Measurements from ENCODE around the gene ITGB3.

ITGB3 gene

GRCh38 chr17:47272491-47272890 lies 18.9 kb downstream of the ITGB3 start:
- no peak for TF ChIP-seq CTCF (IDR thresholded peaks at IDR 0.05; ENCODE audit: low read depth, low read length)
- no peak for DNase-seq (ENCODE audit: low read depth, low spot score)
- in situ Hi-C loops (cut with HindIII; ENCODE audit: low sequenced_read_pairs) = no loop called here
- H3K4me3 ChIP-seq (ENCODE audit: low read depth, low read length) = no peak overlapping the region

- no peak for TF ChIP-seq CTCF (IDR thresholded peaks at IDR 0.05; ENCODE audit: low read depth, low read length)
- in situ Hi-C loops (cut with HindIII; ENCODE audit: low sequenced_read_pairs) = no loop called here
- DNase-seq (ENCODE audit: low read depth, low spot score) = no peak
- no peak overlapping the region for H3K4me3 ChIP-seq (ENCODE audit: low read depth, low read length)
Measured at GRCh38 chr17:47273245-47273644, 19.6 kb downstream of the ITGB3 start.

- no peak for TF ChIP-seq CTCF (IDR thresholded peaks at IDR 0.05; ENCODE audit: low read depth, low read length)
- DNase-seq (ENCODE audit: low read depth, low spot score) = no peak
- H3K4me3 ChIP-seq (ENCODE audit: low read depth, low read length) = no peak overlapping the region
- in situ Hi-C loops (cut with HindIII; ENCODE audit: low sequenced_read_pairs) = no loop called here
Measured at GRCh38 chr17:47274319-47275069, 20.9 kb downstream of the ITGB3 start.

DNA sequence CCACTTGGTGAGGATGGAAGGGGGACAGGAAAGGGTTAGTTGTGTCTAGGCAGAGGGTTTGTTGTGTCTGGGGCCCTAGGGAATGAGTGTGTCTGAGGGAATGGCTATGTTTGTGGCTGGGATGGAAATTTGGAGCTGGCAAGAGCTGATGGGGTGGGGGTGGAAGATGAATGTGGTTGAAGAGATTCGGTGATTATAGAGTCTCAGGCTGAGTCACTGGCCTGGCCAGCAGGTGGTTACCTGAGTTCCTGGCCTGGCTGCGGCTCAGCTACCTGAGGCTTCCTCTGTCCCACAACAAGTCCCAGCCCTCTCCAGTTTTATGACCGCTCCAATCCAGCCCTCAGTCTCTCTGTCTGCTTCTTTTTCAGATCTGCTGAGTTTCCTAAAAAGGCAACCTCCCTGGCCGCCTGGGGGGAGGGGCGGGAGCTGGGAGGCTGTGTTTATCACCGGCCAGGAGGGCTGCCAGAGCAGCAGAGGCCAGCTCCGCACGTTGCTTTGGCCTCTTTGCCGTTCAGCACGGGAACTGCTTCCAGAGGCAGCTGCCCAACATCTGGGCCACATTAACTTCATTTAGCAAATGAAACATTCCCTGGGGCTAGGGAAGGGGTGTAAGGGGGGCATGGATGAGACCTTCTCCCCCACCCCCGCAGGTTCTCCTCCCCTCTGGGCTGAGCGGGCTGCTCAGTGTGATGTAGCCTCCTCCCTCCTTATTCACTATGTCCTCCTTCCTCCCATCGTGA lies 21.8 kb downstream of the ITGB3 start:
- TF ChIP-seq CTCF (IDR thresholded peaks at IDR 0.05; ENCODE audit: low read depth, low read length) = no peak
- no peak overlapping the region for H3K4me3 ChIP-seq (ENCODE audit: low read depth, low read length)
- in situ Hi-C loops (cut with HindIII; ENCODE audit: low sequenced_read_pairs) = no loop called here
- DNase-seq (ENCODE audit: low read depth, low spot score) = peak; percentile 83

DNA sequence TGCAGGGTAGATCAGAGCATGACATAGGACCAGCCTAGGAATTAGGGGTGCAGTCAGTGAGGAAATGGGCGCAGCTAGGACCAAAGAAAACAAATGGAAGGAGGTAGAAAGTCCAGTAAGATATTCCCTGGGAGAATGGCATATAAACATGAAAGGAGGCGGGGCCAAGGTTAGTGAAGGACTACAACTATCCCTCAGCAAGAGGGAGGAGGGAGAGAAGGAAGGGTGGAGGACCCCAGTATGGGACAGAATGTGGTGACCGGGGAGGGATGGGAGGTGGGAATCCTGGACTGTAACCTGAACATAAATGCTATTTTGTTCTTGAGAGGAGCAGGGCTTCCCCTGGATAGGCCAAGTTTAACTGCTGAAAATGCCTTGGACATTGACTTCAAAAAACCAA lies 22.8 kb downstream of the ITGB3 start:
- no peak for DNase-seq (ENCODE audit: low read depth, low spot score)
- no peak overlapping the region for H3K4me3 ChIP-seq (ENCODE audit: low read depth, low read length)
- in situ Hi-C loops (cut with HindIII; ENCODE audit: low sequenced_read_pairs) = no loop called here
- TF ChIP-seq CTCF (IDR thresholded peaks at IDR 0.05; ENCODE audit: low read depth, low read length) = no peak

GRCh38 chr17:47276868-47277267 lies 23.2 kb downstream of the ITGB3 start:
- in situ Hi-C loops (cut with HindIII; ENCODE audit: low sequenced_read_pairs) = no loop called here
- DNase-seq (ENCODE audit: low read depth, low spot score) = peak; percentile 85
- no peak for TF ChIP-seq CTCF (IDR thresholded peaks at IDR 0.05; ENCODE audit: low read depth, low read length)
- no peak overlapping the region for H3K4me3 ChIP-seq (ENCODE audit: low read depth, low read length)

Data from astrocyte of the spinal cord (primary cell).